Ovary (tissue), 9 donors: ENCODE data around the gene TLR7. TPM values are rescaled to one million over a fixed set of nuclear protein-coding genes. Genes with fewer than 3 reads are reported as not detected.

ENCODE experiments used
- DNase-seq, 5 donors: peaks; one replicate each; pipeline ENCODE4 v3.0.0-alpha.2; 2019 to 2020
- H3K27ac ChIP-seq, 2 donors: fragments of 200-600 bp; one replicate each; pipeline versions ENCODE4 v1.5.1 to v1.8.0; 2019 to 2022
- H3K27me3 ChIP-seq: fragments of 200-600 bp; one replicate; pipeline ENCODE4 v1.8.0; 2022
- H3K36me3 ChIP-seq: fragments of 200-600 bp; sonication (generic); one replicate; pipeline ENCODE4 v1.5.1; 2019
- H3K4me1 ChIP-seq: one replicate; pipeline ENCODE4 v1.8.1; 2013; ENCODE audit warnings: mild to moderate bottlenecking, moderate library complexity; ENCODE audit not compliant: insufficient read depth
- H3K4me3 ChIP-seq: fragments of 200-600 bp; sonication (generic); one replicate; pipeline ENCODE4 v1.5.1; 2017
- H3K9me3 ChIP-seq, 2 donors: fragments of 200-600 bp in 1 of 2; sonication (generic) in 1 of 2; one replicate each; pipeline versions ENCODE4 v1.5.1 to v1.8.1; 2013 to 2019; ENCODE audit warnings: mild to moderate bottlenecking in 1 of 2, moderate library complexity in 1 of 2
- EP300 ChIP-seq: sonication (generic); formaldehyde crosslinking; IDR thresholded peaks from one replicate; pipeline ENCODE4 v1.6.1; 2017; ENCODE audit warnings: antibody characterized with exemption
- POLR2A ChIP-seq: fragments of 450-650 bp; IDR thresholded peaks from one replicate; pipeline ENCODE4 v1.6.1; 2017; ENCODE audit warnings: antibody characterized with exemption, mild to moderate bottlenecking, moderate library complexity
- WGBS, 3 donors: extraction: QIAGEN DNeasy Blood & Tissue Kit in 1 of 3; methylation state at CpG; one replicate each; pipeline versions ENCODE4 v1.1.5 to v1.1.7; 2013 to 2017; 5-methylcytosine and 5-hydroxymethylcytosine counted together
- intact Hi-C, 4 donors: fragments of 100-400 bp; cut with DNase I; formaldehyde crosslinking; loops; one replicate each; pipeline versions ENCODE4 v1.11.0 to v1.15.1; 2022 to 2023
- polyA plus RNA-seq, 2 donors: library from polyadenylated mRNA; stranded (reverse); fragments of 200-250 nt in 1 of 2; fragments of 350-450 nt in 1 of 2; fragmentation: Illumina TruSeq in 1 of 2; extraction: RNeasy Lipid Tissue Mini Kit (QIAGEN cat#74804) in 1 of 2; gene quantifications; one replicate each; pipeline ENCODE4 v1.2.3, GENCODE V29; 2013 to 2014
- total RNA-seq, 7 donors: library from RNA; depleted of rRNA in 2 of 7; stranded (reverse); fragments of >200 nt in 2 of 7; fragmentation: NEBNext Ultra II Directional in 3 of 7; extraction: Animal tissue kit (Norgen Biotek cat#: 25700) in 3 of 7; gene quantifications; one replicate each; pipeline versions ENCODE4 v1.1.0 to v1.2.4, GENCODE V29; 2016 to 2023
- TF ChIP-seq, protein P1 (sequence below), 3 donors: fragments of 450-650 bp in 2 of 3; fragments of 200-600 bp in 1 of 3; IDR thresholded peaks; one replicate each; pipeline versions ENCODE4 v1.5.1 to v1.8.0; 2016 to 2022; ENCODE audit warnings: antibody characterized with exemption in 3 of 3, mild to moderate bottlenecking in 1 of 3
- donor health status: DM: no; HTN: no; CAD: no; lungs with moderate emphysema.
- donor health status: DM: no; HTN: no; CAD: no.
- donor health status: Bipolar disorder and iron deficiency.
- donor health status: DM: yes; HTN: yes; CAD: no.
- donor health status: DM: no; HTN: no; CAD: no.
- donor health status: DM: yes; HTN: yes; CAD: no.

Gene TLR7
- total and polyA plus RNA-seq, 9 donors: 0.22 to 2.7 (median 0.57) TPM

DNA sequence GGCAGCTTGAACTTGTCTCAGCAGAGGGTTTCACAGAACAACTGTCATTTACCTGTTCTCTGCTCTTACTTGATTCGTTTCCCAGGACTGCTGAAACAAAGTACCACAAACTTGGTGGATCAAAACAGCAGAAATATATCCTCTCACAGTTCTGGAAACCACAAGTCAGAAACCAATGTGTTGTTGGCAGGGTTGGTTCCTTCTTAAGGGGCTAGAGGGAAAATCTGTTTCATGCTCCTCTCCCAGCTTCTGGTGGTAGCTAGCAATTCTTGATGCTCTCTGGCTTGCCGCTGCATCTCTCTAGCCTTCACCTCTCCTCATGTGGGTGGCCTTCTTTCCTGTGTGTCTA is 44.2 kb downstream of the TLR7 start:
- no peaks in the 10 kb centered on the region for H3K27me3 ChIP-seq
- H3K27ac ChIP-seq: no peak overlapping the region
- no peaks in the 10 kb centered on the region for H3K4me1 ChIP-seq
- DNase-seq: no peak
- TF ChIP-seq, protein P1, sequence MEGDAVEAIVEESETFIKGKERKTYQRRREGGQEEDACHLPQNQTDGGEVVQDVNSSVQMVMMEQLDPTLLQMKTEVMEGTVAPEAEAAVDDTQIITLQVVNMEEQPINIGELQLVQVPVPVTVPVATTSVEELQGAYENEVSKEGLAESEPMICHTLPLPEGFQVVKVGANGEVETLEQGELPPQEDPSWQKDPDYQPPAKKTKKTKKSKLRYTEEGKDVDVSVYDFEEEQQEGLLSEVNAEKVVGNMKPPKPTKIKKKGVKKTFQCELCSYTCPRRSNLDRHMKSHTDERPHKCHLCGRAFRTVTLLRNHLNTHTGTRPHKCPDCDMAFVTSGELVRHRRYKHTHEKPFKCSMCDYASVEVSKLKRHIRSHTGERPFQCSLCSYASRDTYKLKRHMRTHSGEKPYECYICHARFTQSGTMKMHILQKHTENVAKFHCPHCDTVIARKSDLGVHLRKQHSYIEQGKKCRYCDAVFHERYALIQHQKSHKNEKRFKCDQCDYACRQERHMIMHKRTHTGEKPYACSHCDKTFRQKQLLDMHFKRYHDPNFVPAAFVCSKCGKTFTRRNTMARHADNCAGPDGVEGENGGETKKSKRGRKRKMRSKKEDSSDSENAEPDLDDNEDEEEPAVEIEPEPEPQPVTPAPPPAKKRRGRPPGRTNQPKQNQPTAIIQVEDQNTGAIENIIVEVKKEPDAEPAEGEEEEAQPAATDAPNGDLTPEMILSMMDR (IDR thresholded peaks at IDR 0.05): no peak
- TF ChIP-seq POLR2A (no peak), EP300 (no peak)
- H3K36me3 ChIP-seq: no peaks in the 10 kb centered on the region
- WGBS, 3 donors: 66 to 76% (median 72%) methylated on average over 2 of the region's 2 CpGs
- H3K4me3 ChIP-seq: no peak overlapping the region
- intact Hi-C loops: no loop called here
- H3K9me3 ChIP-seq: no peaks in the 10 kb centered on the region

GRCh38 chrX:12912791-12913482 is 46.1 kb downstream of the TLR7 start:
- intact Hi-C loops: no loop called here
- DNase-seq: no peak
- Histone ChIP-seq H3K4me3 (no peak overlapping the region), H3K4me1 (no peaks in the 10 kb centered on the region), H3K27ac (no peak overlapping the region), H3K36me3 (no peaks in the 10 kb centered on the region), H3K9me3 (no peaks in the 10 kb centered on the region), H3K27me3 (no peaks in the 10 kb centered on the region)
- 55 to 66% (median 65%) methylated on average over 5 of the region's 5 CpGs for WGBS, 3 donors
- TF ChIP-seq EP300 (no peak), POLR2A (no peak)
- TF ChIP-seq, protein P1 (IDR thresholded peaks at IDR 0.05): no peak

DNA sequence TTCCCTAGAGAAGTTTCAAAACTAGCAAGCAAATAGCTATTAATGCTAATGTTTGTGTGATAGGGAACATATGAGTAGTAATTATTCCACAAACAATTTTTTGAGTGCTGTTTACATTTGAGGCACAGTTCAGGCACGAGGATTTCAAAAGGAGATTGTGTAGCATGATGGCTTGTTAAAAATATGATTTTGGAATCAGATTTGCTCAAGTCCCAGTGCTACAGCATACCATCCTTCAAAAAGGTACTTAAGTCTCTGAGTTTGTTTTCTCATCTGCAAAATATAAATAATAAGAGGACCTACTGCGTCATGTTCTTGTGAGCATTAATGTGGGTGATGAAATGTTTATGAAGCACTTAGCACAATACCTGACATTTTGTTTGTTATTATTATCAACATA is 50.9 kb downstream of the TLR7 start:
- H3K9me3 ChIP-seq: no peaks in the 10 kb centered on the region
- intact Hi-C loops: no loop called here
- WGBS, 3 donors: 46 to 67% (median 52%) methylated on average over 2 of the region's 2 CpGs
- no peak overlapping the region for H3K27ac ChIP-seq
- H3K4me1 ChIP-seq: no peaks in the 10 kb centered on the region
- TF ChIP-seq POLR2A: no peak
- no peak for TF ChIP-seq EP300
- TF ChIP-seq, protein P1 (IDR thresholded peaks at IDR 0.05): no peak
- no peaks in the 10 kb centered on the region for H3K27me3 ChIP-seq
- DNase-seq: no peak
- H3K4me3 ChIP-seq: no peak overlapping the region
- no peaks in the 10 kb centered on the region for H3K36me3 ChIP-seq

DNA sequence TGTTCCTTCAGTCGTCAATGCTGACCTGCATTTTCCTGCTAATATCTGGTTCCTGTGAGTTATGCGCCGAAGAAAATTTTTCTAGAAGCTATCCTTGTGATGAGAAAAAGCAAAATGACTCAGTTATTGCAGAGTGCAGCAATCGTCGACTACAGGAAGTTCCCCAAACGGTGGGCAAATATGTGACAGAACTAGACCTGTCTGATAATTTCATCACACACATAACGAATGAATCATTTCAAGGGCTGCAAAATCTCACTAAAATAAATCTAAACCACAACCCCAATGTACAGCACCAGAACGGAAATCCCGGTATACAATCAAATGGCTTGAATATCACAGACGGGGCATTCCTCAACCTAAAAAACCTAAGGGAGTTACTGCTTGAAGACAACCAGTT is 52.2 kb downstream of the TLR7 start:
- TF ChIP-seq EP300 (no peak), POLR2A (no peak)
- TF ChIP-seq, protein P1 (IDR thresholded peaks at IDR 0.05): no peak
- Histone ChIP-seq H3K36me3 (no peaks in the 10 kb centered on the region), H3K9me3 (no peaks in the 10 kb centered on the region), H3K4me1 (no peaks in the 10 kb centered on the region), H3K4me3 (no peak overlapping the region), H3K27me3 (no peaks in the 10 kb centered on the region), H3K27ac (no peak overlapping the region)
- intact Hi-C loops: no loop called here
- WGBS, 3 donors: 75 to 85% (median 84%) methylated on average over 10 of the region's 10 CpGs
- DNase-seq: no peak
